Measurements from ENCODE around the gene HOXA6.
A peak's percentile ranks its signal among the peaks of the same experiment; 100 is the strongest.

DNA sequence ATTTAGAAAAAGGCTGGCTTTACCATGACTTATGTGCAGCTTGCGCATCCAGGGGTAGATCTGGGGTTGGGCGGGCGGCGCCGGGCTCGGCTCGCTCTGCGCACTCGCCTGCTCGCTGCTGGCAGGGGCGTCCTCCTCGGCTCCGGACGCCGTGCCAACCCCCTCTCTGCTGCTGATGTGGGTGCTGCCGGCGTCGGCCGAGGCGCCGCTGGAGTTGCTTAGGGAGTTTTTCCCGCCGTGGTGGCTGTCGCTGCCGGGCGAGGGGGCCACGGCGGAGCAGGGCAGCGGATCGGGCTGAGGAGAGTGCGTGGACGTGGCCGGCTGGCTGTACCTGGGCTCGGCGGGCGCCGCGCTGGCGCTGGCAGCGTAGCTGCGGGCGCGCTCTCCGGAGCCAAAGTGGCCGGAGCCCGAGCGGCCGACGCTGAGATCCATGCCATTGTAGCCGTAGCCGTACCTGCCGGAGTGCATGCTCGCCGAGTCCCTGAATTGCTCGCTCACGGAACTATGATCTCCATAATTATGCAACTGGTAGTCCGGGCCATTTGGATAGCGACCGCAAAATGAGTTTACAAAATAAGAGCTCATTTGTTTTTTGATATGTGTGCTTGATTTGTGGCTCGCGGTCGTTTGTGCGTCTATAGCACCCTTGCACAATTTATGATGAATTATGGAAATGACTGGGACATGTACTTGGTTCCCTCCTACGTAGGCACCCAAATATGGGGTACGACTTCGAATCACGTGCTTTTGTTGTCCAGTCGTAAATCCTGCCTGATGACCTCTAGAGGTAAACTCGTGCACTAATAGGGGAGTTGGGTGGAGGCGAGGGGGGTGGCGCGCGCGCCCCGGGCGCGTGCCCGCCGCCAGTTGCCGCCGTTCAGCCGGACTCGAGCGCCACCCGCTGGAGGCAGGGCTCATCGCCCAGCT, 4.3 kb downstream of the HOXA6 start, which contains the start of gene HOXA5:
- TF ChIP-seq, protein P1, sequence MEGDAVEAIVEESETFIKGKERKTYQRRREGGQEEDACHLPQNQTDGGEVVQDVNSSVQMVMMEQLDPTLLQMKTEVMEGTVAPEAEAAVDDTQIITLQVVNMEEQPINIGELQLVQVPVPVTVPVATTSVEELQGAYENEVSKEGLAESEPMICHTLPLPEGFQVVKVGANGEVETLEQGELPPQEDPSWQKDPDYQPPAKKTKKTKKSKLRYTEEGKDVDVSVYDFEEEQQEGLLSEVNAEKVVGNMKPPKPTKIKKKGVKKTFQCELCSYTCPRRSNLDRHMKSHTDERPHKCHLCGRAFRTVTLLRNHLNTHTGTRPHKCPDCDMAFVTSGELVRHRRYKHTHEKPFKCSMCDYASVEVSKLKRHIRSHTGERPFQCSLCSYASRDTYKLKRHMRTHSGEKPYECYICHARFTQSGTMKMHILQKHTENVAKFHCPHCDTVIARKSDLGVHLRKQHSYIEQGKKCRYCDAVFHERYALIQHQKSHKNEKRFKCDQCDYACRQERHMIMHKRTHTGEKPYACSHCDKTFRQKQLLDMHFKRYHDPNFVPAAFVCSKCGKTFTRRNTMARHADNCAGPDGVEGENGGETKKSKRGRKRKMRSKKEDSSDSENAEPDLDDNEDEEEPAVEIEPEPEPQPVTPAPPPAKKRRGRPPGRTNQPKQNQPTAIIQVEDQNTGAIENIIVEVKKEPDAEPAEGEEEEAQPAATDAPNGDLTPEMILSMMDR (IDR thresholded peaks at IDR 0.05; ENCODE audit: insufficient read depth, low read length) = peak; percentile 17
- no peak for TF ChIP-seq POLR2AphosphoS5 (IDR thresholded peaks at IDR 0.05; ENCODE audit: low read depth)
- no peak for TF ChIP-seq GABPA (IDR thresholded peaks at IDR 0.05; ENCODE audit: low read depth)
- TF ChIP-seq SPI1 (IDR thresholded peaks at IDR 0.05; ENCODE audit: borderline replicate concordance, low read depth) = no peak
- TF ChIP-seq REST (IDR thresholded peaks at IDR 0.05; ENCODE audit: insufficient replicate concordance, low read depth) = no peak
